ENCODE data around the gene ZNF296.

DNA sequence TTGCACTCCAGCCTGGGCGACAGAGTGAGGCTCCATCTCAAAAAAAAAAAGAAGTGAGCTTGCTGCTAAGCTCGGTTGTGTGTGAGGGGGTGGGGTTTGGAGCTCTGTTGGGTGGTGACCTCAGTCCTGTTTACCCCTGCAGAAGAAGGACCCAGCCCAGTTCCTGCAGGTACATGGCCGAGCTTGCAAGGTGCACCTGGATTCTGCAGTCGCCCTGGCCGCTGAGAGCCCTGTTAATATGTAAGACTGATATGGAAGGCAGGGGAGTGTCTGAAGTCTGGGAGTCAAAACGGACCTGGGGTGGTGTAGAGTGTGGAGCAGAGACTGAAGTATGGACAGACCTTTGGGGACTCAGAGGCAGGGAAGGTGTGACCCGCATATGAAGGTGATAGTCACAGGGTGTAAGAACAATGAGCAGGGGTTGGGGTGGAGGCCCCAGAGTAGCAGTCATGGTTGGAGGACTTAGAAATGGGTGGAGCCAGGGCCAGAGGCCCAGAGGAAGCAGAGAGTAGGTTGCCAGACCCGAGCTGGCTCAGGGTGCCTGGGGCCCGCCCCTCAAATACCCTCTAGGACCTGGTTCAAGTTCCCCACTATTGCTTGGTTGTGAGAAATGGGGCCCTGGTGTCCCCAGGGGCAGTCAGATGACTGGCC is 24.2 kb downstream of the ZNF296 start:
- TF ChIP-seq TAF1 (IDR thresholded peaks at IDR 0.05; ENCODE audit: borderline replicate concordance, low read depth, low read length) (no peak), POLR2AphosphoS5 (IDR thresholded peaks at IDR 0.05; ENCODE audit: low read depth, low read length) (no peak)

All from GM12892 (cell line).